GM21786 (cell line): Measurements from ENCODE around the gene SLC45A1.
"Not testable (repeated sequence)": the region's sequence is repeated elsewhere in the genome, so short reads cannot be mapped to it uniquely, and the experiment has no call there.

Source experiments
- ATAC-seq: cut with Tn5 transposase; IDR thresholded peaks from one replicate; pipeline ENCODE4 v1.9.1; 2021; ENCODE audit not compliant: unreplicated experiment

Gene SLC45A1

DNA sequence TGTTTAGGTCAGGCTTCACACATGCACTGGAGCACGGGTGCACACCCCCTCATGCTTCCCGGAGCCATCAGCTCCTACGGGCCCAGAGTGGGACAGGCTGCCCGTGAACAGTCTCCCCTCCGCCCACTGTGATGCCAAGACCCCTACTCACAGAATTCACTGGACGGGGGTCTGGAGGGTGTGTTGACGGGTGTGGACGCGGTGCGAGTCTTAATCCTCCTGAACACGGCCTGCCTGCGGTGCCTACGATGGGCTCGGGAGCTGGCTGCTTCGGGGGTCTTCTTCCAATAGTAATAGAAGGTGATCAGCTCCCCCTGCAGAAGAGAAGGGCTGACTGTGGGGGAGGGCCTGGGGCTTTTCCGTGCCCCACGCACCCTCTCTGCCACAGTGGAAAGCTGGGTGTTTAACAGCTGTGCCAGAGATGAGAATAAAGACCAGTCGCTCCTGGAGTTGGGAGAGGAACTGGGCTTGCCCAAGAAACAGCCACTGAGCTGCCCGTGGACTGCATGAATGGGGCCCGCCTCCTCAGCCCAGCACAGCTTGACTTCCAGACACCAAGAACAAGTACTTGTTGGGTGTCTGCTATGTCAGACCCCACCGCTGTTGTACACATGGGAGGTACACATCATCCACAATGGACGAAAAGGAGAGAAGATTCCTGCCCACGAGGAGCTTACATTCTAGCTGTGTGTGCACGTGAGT is 47.9 kb downstream of the SLC45A1 start:
- ATAC-seq, result no peak

DNA sequence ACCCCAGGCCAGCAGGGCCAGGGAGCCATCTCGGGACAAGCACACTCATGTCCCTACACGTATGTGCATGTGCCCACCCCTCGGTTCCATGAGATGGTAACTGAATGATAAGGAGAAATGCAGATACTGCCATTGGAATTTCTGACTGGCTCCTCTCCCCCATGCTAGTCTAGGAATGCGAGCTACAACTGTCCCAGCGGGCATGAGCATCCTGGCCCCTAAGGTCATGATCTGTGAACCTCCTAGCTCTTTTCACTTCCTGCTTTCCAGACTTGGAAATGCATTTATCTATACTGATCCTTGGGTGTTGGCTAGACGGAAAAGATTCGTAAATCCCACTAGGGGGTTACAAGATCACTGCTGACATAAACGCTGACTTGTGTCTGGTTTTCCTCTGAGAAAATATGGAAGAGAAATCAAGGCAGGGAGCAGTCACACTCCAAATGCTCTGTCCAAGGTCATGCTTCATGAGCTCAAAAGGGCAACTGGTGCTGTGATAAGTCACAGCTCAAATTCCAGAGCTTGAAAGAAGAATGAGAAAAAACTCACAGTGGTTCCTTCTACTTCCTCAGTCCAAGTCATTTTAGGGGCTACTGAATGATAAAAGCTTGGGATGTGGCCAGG is 49.8 kb downstream of the SLC45A1 start:
- no peak for ATAC-seq

DNA sequence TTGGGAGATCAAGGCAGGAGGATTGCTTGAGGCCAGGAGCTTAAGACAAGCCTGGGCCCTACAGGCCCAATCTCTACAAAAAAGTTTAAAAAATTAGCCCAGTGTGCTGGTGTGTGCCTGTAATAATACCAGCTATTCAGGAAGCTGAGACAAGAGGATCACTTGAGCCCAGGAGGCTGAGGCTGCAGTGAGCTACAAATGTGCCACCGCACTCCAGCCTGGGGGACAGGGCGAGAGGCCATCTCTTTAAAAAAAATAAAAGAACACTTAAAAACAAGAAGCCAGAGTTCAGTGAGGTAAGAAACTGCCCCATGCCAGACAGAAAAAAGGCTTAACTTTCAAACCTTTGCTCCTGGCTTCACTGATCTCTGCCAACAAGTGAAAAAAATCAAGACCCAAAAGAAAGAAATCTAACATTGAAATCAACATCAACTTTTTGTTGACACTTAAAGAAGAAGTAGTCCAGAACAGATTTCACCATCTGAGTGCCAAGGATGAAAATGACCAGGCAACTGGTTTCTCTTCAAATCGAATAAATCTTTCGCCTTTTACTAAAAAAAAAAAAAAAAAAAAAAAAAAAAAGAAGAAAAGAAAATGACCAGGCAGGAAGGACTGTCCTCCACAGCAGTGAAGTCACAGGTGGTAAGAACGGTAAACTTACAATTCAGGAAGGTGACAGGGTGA is 51.2 kb downstream of the SLC45A1 start:
- ATAC-seq, result no peak

DNA sequence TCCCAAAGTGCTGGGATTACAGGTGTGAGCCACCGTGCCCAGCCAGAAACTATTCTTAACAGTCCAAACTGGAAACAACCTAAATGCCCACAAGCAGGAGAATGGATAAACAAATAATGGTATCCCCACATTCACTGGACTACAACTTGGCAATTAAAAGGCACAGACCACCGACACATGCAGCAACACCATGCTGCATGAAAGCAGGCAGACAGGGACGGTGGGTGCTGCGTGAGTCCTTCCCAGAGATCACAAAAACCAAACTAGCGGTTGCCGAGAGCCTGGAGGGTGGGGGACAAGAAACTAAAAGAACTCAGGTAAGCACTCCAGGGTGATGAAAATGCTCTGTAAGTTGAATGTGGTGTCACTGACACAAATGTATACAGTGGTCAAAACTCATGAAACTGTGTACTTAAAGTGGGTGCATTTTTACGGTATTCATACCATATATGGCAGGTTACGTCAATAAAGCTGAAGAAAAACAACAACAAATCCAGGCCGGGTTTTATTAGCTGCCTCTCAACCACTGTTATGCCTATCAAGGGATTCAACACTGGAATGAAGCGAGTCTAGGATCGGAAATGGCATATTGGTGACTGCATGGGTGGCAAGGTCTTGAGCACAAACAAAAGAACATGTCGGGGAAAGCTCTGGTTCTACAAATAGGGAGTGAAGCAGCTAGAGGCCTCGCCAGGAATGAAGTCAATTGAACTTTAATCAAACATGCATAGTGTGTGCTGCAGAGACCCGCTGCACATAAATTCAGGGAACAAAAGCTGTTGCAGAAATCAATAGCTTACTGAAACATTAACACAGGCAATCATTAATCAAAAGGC is 52.4 kb downstream of the SLC45A1 start:
- ATAC-seq, result no peak

DNA sequence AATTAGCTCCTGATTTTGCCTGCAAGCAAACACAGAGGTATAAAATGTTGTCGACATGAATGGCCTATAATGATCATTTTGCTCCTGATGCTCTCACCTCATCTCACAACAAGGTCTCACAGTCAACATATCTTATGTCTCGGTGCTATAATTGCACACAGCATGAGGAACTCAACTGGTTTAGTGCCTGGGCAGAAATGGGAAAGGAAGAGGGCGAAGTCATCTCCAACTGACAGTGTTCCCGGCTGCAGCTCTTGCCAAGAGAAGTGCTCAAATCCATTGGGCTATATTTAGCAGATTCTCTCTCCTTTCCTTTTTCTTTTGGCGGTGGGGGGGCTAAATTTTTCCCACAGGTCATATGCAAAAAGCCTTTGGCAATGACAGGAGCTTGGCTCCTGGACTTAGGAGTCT is 53.0 kb downstream of the SLC45A1 start:
- ATAC-seq, result no peak

DNA sequence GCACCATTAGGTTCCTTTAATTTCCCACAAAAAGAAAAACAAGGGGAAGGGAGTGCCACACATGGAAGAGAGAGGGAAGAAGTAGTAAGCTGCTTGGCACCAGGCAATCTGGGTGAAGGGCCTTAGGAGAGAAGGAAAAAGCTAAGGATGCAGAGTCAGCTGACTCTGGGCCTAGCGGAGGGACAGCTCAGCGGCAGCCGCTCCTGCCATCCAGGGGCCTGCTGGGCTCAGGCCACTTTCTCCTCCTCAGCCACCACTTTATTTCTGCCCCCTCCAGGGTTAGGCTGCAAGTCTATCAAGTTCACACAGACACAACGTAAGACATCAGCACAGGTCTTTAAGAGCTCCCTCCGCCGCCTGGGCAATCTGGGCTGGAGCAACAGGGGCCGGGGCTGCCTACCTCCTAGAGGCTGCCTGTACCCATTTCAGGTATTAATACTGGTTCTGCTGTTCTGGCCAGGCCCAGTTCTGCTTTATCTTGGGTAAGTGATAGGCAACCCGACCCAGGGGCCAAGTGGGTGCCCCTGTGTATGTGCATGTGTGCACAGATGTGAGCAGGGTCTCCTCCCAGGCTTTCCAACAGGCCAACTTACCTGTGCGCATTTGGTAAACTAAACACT is 53.6 kb downstream of the SLC45A1 start:
- ATAC-seq, result no peak

DNA sequence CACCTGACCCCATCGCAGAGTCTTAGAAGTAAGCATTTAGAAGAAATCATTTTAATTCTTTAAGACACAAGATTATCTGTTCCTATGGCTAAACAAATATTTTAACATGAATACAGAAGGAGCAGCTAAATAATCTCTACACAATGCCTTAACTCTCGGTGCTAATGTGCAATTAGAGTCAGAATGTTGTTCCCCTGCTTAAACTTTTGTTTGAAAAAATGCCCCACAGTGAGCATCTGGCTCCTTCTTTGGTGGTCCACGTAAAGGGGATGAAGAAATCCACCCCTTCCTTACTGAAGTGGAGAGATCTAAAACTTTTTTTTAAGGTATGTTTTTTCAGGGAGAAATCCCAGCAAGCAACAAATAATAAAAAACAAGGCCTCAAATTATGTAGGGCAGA is 55.2 kb downstream of the SLC45A1 start:
- ATAC-seq, result no peak

DNA sequence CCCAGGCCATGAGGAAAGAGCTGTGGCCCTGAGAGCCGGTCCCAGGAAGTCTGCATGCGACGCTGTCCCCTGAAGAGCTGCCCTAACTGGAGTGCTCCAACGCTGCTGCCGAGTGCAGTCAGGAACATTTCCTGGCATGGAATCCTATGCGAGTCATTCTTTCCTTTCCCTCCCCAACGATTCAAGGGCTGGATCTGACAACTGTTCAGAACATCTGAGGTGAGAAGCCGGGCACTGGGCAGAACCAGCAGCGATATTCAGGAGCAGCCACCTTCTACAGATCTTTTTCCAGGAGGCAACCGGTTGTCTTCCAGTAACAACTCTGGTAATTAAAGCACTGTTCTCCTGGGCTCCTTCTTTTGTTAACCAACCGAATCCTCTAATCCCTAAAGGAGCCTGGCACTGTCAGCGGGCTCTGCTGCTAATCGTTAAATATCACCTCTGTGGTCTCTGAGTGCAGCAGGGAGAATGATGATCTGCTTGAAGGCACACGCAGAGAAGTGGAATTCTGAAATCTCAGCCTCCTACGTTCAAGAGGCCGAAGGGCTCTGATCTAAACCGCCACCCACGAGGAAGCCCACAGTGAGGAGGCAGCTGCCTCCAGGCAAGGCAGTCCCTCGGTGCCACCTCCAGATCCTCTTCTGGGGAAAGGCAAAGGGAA is 55.8 kb downstream of the SLC45A1 start:
- ATAC-seq, result no peak

DNA sequence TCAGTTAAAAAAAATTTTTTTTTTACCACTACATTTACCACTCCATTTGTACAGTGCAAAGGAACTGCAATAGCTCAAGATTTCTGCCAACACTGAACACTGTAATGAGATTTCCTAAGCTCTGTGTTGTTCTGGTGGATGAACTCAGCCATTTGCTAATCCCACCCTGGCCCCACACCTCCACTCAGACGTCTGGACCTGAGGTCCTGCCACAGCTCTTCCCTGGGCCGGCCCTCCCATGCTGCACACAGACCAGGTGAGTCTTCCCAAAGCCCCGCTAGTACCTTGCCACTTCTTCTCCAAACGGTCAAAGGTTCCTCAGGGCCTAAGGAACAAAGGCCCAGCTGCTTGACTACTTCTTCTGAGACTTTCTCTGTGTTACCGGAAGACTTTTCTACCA is 56.4 kb downstream of the SLC45A1 start:
- ATAC-seq, result no peak

DNA sequence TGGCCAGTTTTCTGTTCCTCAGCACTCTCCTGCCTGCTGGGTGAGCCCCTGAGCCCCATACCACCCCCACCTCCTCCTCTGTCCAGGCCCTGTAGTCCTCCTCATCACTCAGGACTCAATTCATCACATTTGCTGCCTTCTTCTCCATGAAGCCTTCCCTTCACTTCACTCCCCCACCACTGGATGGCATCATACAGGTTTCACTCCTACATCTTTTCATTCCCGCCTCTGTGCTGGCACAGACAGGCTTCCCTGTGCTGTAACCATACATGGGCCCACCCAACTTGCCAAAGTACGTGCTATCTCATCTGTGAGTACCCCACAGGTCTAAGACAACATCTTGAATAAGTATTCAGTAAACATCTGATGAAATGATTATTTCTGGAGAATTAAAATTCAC is 56.9 kb downstream of the SLC45A1 start:
- no peak for ATAC-seq

DNA sequence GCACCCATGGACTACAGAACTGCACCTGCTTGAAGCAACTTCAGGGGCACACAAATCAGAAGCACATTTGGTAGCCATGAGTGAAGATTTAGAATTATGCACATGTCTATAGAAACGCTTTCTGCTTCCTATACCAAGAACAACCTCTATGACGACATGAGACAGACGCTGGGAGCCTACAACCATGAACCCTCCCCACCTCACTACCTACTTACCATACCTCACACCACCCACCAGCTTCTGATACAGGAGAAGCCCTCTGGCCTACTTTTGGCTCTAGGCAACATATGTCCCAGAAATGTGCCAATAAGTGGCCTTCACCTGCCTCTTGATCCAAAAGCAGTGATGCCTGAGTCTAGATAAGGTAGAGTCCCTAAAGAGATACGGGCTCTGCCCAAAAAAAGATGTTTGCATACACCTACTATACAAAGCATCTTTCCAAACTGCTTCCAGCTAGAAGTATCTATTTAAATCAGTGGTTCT is 58.5 kb downstream of the SLC45A1 start:
- ATAC-seq, result no peak

DNA sequence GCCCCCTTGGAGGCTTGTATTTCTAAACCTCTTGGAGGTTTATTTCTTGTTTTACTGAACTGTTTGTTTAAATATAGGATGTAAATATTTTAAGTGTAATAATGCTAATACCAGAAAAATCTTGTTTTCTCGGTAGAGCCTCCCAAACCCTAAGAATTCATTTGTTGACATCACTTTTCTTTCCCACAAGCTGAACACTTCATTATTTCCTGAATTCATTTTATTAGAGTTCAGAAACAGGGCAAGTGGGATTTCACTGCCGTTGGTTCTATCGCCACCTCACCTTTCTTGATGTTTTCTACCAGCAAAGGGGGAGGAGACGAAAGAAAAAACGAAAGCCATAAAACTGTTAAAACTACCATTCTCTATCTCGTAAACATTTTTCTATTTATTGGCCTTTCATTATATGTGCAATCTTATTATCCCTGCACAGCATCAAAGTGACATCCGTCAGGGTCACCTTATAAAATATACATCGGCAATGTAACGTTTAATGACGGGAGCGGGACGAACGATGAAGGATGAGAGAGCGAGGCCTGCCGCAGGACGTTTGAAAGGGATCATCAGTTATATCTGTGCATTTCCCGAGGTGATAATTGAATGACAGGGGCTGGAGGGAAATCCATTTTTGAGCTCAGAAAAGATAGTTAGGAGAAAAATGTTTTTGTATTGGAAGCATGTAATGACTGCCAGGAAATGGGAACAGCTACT is 59.5 kb downstream of the SLC45A1 start:
- no peak for ATAC-seq

DNA sequence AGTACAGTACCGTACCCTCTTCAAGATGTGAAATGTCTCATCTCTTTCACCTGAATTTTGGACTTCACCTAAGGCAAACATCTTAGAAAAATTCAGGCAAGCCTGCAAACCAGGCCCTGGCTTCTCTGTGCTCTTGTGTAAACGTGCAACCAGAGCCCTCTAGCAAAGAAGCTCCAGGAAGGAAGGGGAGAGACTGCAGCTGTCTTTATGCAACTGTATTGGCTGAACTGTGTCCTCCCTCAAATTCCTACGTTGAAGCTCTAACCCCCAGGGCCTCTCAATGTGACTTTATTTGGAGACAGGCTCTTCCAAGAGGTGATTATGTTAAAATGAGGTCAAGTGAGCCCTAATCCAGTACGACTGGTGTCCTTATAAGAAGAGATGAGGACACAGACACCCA is 60.3 kb downstream of the SLC45A1 start:
- ATAC-seq, result no peak

DNA sequence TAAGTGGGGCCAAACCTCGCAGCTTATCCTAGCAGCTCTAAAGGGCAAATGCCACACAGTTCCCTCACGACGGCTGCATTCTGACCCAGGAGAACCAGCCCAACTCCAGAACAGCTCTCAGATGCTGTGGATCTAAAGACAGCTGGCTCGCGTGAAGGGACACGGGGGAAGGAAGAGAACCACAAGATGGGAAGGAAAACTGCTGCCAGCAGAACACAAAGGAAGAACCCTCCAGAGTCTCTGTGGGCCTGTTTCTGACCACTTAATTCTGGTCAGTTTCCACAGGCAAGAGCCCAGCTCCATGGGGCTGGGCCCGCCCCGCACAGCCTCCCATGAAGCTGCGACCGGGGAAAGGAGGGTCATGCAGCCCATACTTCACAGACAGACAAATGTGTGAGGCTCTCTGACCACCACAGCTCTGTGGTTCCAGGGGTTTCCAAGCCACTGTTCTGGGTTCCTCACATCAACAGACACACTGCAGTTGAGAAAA is 61.1 kb downstream of the SLC45A1 start:
- no peak for ATAC-seq

DNA sequence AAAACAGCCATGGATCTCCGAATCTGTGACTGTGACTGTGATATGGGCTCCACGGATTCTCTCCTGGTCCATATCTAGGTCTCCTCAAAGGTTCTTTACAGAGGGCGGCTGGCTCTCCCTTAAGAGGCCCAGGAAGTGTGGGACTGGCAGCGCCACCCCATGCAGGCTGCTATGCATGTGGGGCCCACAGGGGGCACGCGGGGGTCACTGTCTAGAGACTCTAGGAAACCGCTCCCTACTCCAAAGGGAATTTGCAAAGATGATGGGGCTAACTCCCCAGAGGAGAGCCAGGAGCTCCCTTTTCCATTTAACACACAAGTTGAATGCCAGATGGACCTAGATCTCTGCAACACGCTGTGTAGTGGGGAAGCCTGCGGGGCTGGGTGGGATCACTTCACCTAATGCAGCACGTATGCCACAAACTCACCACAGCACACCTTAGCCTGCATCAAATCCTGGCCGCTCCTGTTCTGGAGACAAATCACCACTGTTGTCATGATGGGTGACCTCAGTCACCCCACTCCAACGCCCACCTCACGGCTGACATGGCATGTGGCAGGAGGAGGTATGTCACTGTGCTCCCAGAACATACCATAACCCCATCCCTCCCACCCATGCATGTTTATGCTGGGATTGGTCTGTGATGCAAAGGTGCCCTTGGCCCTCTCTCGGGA is 61.7 kb downstream of the SLC45A1 start:
- no peak for ATAC-seq

DNA sequence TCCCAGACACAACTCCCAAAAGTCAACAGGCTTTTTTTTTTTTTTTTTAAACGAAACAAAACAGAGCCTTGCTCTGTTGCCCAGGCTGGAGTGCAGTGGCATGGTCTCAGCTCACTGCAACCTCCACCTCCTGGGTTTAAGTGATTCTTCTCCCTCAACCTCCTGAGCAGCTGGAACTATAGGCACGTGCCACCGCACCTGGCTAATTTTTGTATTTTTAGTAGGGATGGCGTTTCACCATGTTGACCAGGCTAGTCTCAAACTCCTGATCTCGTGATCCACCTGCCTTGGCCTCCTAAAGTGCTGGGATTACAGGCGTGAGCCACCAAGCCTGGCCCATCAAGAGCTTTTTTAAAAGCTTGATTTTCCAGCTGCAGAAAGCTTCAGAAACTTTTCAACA is 62.4 kb downstream of the SLC45A1 start:
- ATAC-seq, result not testable (repeated sequence)

DNA sequence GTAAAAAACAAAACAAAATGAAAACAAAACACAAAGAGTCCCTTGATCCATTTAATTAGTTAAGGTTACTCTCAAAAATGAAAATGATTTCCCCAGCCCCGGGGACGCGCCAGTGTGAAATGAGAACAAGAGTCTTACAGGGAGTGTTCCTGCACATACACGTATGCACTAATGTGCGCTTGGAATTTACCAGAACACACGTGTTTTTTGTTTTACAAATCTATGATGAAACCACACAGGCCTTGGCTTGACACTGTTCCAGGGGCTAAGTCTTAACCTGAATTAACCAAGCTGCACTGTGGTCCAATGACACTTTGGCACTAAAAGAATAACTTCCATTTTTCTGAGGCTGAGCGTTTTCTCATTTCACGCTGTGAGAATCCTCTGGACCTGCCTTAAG is 63.7 kb downstream of the SLC45A1 start:
- ATAC-seq, result no peak

DNA sequence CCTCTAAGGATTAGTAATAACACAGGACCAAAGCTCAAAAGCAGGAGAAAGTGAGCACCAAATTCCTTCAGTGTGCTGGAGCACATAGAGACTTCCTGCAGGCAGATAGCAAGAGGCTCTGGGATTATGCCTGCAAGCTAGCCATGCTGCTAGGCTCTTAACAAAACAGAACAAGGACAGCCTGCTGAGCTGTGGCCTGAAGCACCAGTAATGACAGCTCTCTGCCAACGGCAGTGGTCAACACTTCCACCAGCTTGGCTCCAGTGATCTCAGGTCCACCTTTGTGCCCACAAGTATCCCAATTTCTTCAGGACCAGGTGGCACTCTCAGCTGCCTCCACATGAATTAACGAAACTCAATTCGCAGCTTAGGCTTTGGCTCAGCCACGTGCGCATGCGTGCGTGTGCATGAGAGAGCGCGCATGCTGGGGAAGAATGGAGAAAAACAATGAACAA is 64.2 kb downstream of the SLC45A1 start:
- no peak for ATAC-seq
